ENCODE data around the gene CEP170B. TPM values are rescaled to one million over a fixed set of nuclear protein-coding genes. Genes with fewer than 3 reads are reported as not detected.

CEP170B gene
- total and polyA plus RNA-seq, 2 donors (not counting 1 experiment from before 2014, with no cell fraction given) = 0.16 to 0.59 TPM

DNA sequence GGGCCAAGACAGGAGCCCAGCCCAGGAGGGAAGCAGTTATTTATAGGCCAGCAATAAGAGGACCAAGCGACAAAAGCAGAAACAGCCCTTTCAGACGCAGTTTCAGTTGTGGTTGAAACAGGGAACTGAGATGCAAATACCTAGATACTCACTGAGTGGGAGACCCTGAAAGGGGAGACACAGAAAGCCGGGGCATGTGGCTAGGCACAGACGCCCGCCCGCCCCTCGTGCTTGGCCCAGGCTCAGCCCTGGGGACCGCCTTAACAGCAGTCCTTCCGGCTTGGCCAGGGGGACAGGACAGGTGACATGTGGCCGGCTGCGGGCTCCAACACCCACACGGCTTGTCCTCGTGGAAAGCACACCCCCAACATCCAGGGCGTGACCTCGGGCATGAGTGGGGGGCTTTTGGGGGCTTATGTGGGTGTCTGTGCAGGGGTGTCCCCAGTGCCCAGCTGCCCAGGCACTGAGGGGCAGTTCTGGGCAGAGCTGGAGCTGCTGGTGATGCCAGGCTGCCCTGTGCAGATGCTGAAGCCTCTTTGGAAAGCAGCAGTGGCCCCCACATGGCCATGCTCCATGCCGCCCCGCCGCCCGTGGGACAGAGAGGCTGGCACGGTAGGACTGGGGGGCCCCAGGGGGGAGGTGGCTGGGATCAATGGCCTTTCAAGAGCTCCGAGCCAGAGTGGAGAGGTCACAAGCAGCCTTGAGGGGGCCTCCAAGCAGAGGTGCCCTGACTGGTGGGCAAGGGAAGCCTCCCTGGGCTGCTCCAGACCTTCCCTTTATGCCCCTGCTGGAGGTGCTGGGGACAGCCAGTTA lies 61.8 kb downstream of the CEP170B start:
- H3K9ac ChIP-seq (ENCODE audit: low read length) = peak overlapping the region; percentile 73
- peak; percentile 89 for DNase-seq

More for the DNA sequence above, 61.8 kb downstream of the CEP170B start:
- Mint-ChIP-seq H3K9me3 (ENCODE audit: insufficient read depth) (no peaks in the 10 kb centered on the region), H3K27ac (peak overlapping the region; percentile 90), H3K27me3 (no peaks in the 10 kb centered on the region), H3K4me3 (peak overlapping the region; percentile 86), H3K4me1 (peaks cover 63% of the 10 kb centered on the region)
- H3K9me3 ChIP-seq (ENCODE audit: control extremely low read depth in 1 of 3, control insufficient read depth in 2 of 3, insufficient read depth in 1 of 3, low read length in 2 of 3) = peaks cover 0 to 11% (median 0%) of the 10 kb centered on the region in 3 donors
- peak; percentile 61 for ATAC-seq (ENCODE audit: low read depth)
- peak overlapping the region; percentile 42 for H2AFZ ChIP-seq (ENCODE audit: insufficient read depth, low read depth, low read length, poor library complexity, severe bottlenecking)
- POLR2A ChIA-PET = no interaction called here
- TF ChIP-seq CTCF (IDR thresholded peaks at IDR 0.05) (no peak), EZH2 (IDR thresholded peaks at IDR 0.05; ENCODE audit: borderline replicate concordance, insufficient read depth, low read depth, low read length, poor library complexity, severe bottlenecking) (no peak)
- peak overlapping the region; percentile 81 to 84 for H3K27ac ChIP-seq (ENCODE audit: low read length in 2 of 2)
- no peaks in the 10 kb centered on the region for H3K27me3 ChIP-seq (replicated peaks in 1 of 4; ENCODE audit: control extremely low read depth in 1 of 4, control insufficient read depth in 3 of 4, insufficient read depth in 4 of 4, low read length in 3 of 4)
- WGBS (ENCODE audit: insufficient coverage) = 19% methylated on average over 17 of the region's 21 CpGs
- CTCF ChIA-PET = interaction anchor here (1.1 to 2.0 kb wide), 2 partner anchors 29 to 118 kb away, joined by 3 to 5 read pairs; no protein-coding TSS in a partner anchor
- H3K79me2 ChIP-seq (ENCODE audit: control insufficient read depth, insufficient read depth, low read length) = peaks cover 42% of the 10 kb centered on the region
- H3K4me2 ChIP-seq (replicated peaks; ENCODE audit: low read depth, low read length, poor library complexity, severe bottlenecking) = peak overlapping the region; percentile 97
- peaks cover 0 to 33% of the 10 kb centered on the region in 2 experiments for H3K36me3 ChIP-seq (replicated peaks in 1 of 2; ENCODE audit: control extremely low read depth in 1 of 2, control insufficient read depth in 1 of 2, extremely low read depth in 1 of 2, insufficient read depth in 2 of 2, low read length in 1 of 2)
- H4K20me1 ChIP-seq (ENCODE audit: control insufficient read depth, insufficient read depth, low read length, poor library complexity, severe bottlenecking) = peaks cover 34% of the 10 kb centered on the region
- peak overlapping the region; percentile 8 to 74 (median 56) for H3K4me3 ChIP-seq (ENCODE audit: control extremely low read depth in 1 of 5, extremely low read depth in 1 of 5, insufficient read depth in 1 of 5, low read depth in 2 of 5, low read length in 4 of 5)
- intact Hi-C loops (cut with micrococcal nuclease) = loop anchor here (1.0 kb wide), 1 partner anchor 31 kb away; no protein-coding TSS in a partner anchor
- peaks cover 52 to 60% of the 10 kb centered on the region in 2 donors for H3K4me1 ChIP-seq (ENCODE audit: control insufficient read depth in 2 of 2, insufficient read depth in 2 of 2, low read length in 2 of 2)
